GM21723 (cell line): Measurements from ENCODE around the gene TMEM94.
A peak's percentile ranks its signal among the peaks of the same experiment; 100 is the strongest.

Experiments
- ATAC-seq: cut with Tn5 transposase; IDR thresholded peaks from one replicate; pipeline ENCODE4 v1.9.1; 2021; ENCODE audit warnings: mild to moderate bottlenecking, moderate library complexity; ENCODE audit not compliant: unreplicated experiment

TMEM94 gene

DNA sequence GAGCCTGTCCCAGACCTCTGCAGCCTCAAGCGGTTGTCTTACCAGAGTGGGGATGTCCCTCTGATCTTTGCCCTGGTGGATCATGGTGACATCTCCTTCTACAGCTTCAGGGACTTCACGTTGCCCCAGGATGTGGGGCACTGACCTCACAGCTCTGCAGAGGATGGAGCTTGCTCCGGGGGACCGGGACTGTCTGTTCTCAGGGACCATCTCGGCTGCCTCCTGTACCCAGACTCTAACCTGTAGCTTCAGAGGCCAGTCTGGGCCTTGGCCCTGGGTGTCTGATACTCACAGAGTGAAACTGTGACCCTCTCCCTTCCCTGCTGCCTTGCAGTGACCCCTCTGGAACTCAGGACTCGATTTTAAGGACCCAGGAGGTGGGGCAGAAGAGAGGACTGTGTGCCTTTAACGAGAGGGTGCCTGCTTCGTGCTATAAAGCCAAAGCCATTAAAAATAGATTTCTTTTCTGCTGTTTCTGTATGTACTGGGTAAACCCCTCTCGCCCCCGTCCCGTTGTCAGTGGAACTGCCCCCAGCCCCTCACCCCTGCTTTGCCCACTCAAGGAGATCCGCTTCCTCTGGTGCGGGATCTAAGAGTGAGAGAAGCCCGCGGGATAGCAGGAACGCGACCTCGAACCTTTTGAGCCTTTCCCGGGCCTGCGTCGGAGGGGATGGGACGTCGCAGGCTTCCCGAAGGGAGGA, 68.0 kb downstream of the TMEM94 start:
- no peak for ATAC-seq

DNA sequence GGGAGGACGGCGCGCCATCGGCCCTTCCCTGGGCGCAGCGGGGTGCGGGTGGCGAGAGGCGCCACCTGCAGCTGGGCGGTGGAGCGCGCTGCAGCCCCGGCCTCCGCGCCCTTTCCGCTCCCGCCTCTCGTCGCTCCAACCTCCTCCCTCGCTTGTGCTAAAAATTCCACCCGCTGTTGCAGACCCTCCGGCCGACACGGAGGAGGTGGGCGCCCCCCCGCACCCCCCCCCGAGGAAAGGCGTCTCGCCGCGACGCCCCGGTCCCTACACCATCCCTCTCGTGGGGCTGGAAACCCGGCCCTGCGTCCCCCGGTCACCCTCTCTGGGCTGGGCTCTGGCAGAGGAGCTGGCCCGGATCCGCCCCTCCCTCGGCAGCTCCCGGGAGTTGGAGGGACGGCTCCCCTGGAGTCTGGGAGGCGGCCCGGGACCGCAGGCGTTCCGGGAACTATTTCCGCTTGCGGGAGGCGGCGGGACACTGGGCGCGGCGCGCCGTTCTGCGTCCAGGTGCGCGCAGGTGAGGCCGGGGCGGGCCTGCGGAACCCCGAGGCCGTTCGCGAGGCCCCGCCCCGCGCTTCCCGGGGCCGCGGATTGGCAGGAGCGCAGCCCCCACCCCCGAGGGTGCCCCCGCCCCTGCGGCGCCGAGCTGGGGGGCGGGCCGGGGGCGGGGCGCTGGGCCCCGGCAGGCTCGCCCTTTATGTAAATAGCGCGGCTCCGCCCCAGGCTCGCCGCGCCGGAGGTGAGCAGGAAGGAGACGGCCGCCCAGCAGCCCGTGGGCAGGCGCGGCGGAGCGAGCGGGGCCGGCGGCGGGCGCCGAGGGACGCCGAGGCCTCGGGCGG, 68.8 kb downstream of the TMEM94 start, which contains the start of gene LLGL2:
Gene LLGL2 (plus strand): TSS at position 728 of the 836 bp plus-strand sequence. CDS start 17,730 bp downstream, outside the sequence.
- peak; percentile 82 for ATAC-seq

- ATAC-seq = peak; percentile 5
Observed at GRCh38 chr17:75525806-75526554, 69.5 kb downstream of the TMEM94 start.

- ATAC-seq = no peak
Observed at GRCh38 chr17:75526555-75527270, 70.3 kb downstream of the TMEM94 start.

GRCh38 chr17:75530837-75531720, 74.6 kb downstream of the TMEM94 start:
- no peak for ATAC-seq

GRCh38 chr17:75531721-75532072, 75.3 kb downstream of the TMEM94 start:
- no peak for ATAC-seq

- no peak for ATAC-seq
Observed at GRCh38 chr17:75535119-75535537, 78.7 kb downstream of the TMEM94 start.

DNA sequence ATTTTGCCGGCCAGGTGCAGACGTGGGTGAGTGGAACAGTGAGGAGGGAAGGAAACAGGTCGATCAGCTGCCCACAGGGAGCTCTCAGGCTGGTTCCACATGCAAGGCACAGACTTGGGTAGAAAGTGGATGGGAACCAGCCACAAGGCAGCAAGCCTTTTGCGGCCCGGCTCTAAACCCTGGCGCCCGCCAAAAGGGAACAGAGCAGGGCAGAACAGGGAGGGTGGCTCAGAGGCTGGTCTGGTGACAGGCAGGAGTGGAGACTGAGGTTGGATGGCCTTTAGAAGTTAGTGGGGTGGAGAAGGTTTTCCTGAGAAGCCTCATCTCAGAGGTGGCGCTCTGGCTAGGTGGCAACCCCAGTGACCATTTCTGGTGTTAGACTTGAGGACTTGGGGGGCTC, 79.4 kb downstream of the TMEM94 start:
- ATAC-seq = no peak

DNA sequence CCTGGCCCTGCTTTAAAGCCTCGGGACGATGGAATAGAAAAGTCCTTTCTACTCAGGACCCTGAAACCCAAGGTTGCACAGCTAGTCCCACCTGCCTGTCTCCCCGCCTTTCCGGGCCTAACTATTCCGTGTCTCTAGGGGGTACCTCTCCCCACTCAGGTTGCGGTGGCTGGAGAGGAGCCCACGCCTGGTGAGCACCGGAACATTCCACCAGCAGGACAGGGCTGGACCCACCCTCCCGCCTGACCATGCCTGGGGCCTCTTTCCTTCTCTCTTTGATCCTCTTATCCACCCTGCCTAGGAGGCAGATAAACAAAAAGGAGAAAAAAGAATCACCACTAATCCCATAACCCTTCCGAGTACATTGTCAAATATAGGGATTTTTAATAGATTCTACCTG, 79.9 kb downstream of the TMEM94 start:
- ATAC-seq = no peak

- ATAC-seq = no peak
Observed at GRCh38 chr17:75539967-75540729, 83.7 kb downstream of the TMEM94 start.

- no peak for ATAC-seq
Observed at GRCh38 chr17:75540923-75541503, 84.6 kb downstream of the TMEM94 start.

- ATAC-seq = no peak
Observed at GRCh38 chr17:75542229-75542628, 85.8 kb downstream of the TMEM94 start.

- no peak for ATAC-seq
Observed at GRCh38 chr17:75542728-75543336, 86.4 kb downstream of the TMEM94 start.

DNA sequence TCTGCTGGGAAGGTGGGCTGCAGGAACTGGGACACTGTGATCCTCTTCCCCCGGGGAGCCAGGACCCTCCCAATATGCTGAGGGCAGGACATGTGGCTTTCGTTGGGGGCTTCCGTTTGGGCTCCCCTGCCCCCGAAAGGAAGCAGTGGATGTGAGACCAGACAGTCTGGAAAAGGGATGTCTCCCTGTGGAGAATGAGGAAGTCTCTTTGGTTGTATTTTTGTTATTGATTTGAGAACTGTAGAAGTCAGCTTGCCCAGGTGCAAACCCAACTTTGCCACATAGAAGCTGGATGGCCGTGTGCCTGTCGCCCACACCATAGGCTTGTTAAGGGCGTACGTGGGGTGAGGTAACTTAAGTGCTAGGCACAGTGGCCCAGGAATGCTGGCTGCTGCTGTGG, 87.8 kb downstream of the TMEM94 start:
- ATAC-seq = no peak

DNA sequence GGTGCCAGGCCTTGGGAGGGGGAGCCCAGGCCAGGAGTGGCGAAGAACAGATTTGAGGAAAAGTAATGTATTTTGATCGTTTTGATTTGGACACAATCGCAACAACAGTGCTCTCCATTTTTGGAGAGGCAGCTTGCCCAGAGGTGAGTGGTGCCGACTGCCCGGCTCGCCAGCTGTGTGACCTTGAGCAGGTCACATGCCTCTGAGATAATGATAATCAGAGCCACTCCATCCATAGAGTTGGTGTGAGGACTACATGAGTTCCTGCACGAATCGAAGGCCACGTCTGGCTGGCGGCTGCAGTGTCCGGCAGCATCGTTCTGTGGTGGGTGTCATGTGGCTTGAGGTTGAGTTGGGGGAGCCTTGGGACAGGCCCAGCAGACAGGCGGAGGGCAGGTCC, 89.7 kb downstream of the TMEM94 start:
- ATAC-seq = no peak

DNA sequence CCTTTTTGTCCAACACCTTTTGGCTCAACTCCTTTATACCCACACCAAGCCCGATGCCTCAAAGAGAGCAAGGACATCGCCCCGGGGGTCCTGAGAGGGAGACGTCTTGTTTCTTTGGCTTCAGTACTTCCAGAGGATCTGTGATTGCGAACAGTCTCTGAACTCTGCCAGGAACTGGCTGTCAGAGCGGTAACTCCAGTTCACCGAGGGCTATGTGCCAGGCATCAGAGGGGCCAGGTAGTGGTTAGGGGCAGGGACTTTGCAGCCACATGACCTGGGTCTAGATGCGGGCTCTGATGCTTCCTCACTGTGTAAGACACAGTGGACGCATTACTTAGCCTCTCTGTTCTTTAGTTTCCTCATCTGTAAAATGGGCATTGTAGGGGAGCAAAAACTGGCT, 90.7 kb downstream of the TMEM94 start:
- ATAC-seq = no peak

DNA sequence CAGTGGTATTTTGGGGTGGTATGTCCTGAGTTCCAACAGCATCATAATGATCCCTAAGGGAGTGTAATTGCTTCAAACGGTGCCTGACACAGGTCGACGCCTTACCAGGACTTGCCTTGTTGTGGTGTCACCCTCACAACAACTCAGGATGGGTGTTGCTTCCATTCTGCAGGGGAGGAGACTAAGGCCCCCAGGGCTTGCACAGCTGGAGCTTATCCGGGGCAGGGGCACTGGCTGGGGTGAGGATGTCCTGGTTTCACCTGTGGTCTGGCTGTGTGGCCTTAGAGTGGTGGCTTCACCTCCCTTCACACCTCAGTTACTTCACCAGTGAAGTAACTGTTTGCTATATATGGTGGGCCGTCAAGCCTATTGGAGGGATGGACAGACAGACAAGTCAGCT, 92.4 kb downstream of the TMEM94 start:
- ATAC-seq = no peak
